ENCODE measurements around the gene FBXW10B.
"Not testable (repeated sequence)": the region's sequence is repeated elsewhere in the genome, so short reads cannot be mapped to it uniquely, and the experiment has no call there.

The FBXW10B gene

GRCh38 chr17:15589544-15590536, 29.7 kb downstream of the FBXW10B start:
- not testable (repeated sequence) for H3K9me3 Mint-ChIP-seq, H3K4me3 Mint-ChIP-seq, H3K27ac Mint-ChIP-seq, H3K27me3 Mint-ChIP-seq, H3K36me3 Mint-ChIP-seq
- peaks cover 23% of the 10 kb centered on the region for H3K4me1 Mint-ChIP-seq

- not testable (repeated sequence) for H3K9me3 Mint-ChIP-seq, H3K4me3 Mint-ChIP-seq, H3K27ac Mint-ChIP-seq, H3K27me3 Mint-ChIP-seq, H3K36me3 Mint-ChIP-seq
- peaks cover 23% of the 10 kb centered on the region for H3K4me1 Mint-ChIP-seq
These were observed 31.5 kb downstream of the FBXW10B start for GRCh38 chr17:15588017-15588416.

- H3K4me3 Mint-ChIP-seq, H3K9me3 Mint-ChIP-seq, H3K27me3 Mint-ChIP-seq, H3K4me1 Mint-ChIP-seq, H3K27ac Mint-ChIP-seq, H3K36me3 Mint-ChIP-seq: not testable (repeated sequence)
These were observed 36.2 kb downstream of the FBXW10B start for GRCh38 chr17:15583313-15583712.

- H3K36me3 Mint-ChIP-seq = not testable (repeated sequence)
These were observed 38.0 kb downstream of the FBXW10B start for GRCh38 chr17:15581462-15581861.

GRCh38 chr17:15576848-15577247, 42.7 kb downstream of the FBXW10B start:
- H3K36me3 Mint-ChIP-seq, H3K9me3 Mint-ChIP-seq, H3K27ac Mint-ChIP-seq, H3K27me3 Mint-ChIP-seq, H3K4me1 Mint-ChIP-seq, H3K4me3 Mint-ChIP-seq: not testable (repeated sequence)

More at GRCh38 chr17:15581462-15581861, 38.0 kb downstream of the FBXW10B start:
- H3K27ac Mint-ChIP-seq, H3K4me3 Mint-ChIP-seq, H3K9me3 Mint-ChIP-seq, H3K27me3 Mint-ChIP-seq, H3K4me1 Mint-ChIP-seq: not testable (repeated sequence)

- not testable (repeated sequence) for H3K4me3 Mint-ChIP-seq, H3K36me3 Mint-ChIP-seq, H3K4me1 Mint-ChIP-seq, H3K27me3 Mint-ChIP-seq, H3K27ac Mint-ChIP-seq, H3K9me3 Mint-ChIP-seq
These were observed 44.8 kb downstream of the FBXW10B start for GRCh38 chr17:15574660-15575059.

GRCh38 chr17:15573870-15574269, 45.6 kb downstream of the FBXW10B start:
- not testable (repeated sequence) for H3K27ac Mint-ChIP-seq, H3K4me1 Mint-ChIP-seq, H3K4me3 Mint-ChIP-seq, H3K36me3 Mint-ChIP-seq, H3K9me3 Mint-ChIP-seq, H3K27me3 Mint-ChIP-seq
